Measurements from ENCODE around the gene ULK3. TPM values are rescaled to one million over a fixed set of nuclear protein-coding genes. Genes with fewer than 3 reads are reported as not detected.

The ULK3 gene
- polyA plus RNA-seq, 1 experiment = 14.2 TPM

DNA sequence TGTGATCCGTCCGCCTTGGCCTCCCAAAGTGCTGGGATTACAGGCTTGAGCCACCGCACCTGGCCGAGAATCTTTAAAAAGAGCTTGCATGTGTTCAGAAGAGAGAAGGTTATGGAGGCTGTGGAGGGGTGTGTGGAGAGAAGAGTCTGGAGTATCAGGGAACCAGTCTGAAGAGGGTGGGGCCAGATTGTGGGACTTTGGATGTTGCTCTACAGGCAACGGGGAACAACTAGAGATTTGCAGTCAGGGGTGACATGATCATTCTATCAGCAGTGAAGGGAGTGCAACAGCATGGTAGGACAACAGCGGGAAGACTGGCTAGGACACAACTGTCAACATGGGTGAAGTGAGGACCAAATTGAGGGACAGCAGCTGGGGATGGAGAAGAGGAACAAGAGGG, 21.3 kb upstream of the ULK3 start:
- H3K4me3 ChIP-seq (ENCODE audit: low read depth, low read length) = no peak overlapping the region
- TF ChIP-seq, protein P1, sequence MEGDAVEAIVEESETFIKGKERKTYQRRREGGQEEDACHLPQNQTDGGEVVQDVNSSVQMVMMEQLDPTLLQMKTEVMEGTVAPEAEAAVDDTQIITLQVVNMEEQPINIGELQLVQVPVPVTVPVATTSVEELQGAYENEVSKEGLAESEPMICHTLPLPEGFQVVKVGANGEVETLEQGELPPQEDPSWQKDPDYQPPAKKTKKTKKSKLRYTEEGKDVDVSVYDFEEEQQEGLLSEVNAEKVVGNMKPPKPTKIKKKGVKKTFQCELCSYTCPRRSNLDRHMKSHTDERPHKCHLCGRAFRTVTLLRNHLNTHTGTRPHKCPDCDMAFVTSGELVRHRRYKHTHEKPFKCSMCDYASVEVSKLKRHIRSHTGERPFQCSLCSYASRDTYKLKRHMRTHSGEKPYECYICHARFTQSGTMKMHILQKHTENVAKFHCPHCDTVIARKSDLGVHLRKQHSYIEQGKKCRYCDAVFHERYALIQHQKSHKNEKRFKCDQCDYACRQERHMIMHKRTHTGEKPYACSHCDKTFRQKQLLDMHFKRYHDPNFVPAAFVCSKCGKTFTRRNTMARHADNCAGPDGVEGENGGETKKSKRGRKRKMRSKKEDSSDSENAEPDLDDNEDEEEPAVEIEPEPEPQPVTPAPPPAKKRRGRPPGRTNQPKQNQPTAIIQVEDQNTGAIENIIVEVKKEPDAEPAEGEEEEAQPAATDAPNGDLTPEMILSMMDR (IDR thresholded peaks at IDR 0.05; ENCODE audit: low read depth, low read length) = no peak
- H3K27ac ChIP-seq (ENCODE audit: low read depth, low read length) = no peak overlapping the region
- DNase-seq (ENCODE audit: low read depth, low spot score) = no peak
- H3K9me3 ChIP-seq (ENCODE audit: control insufficient read depth, insufficient read depth, low read length) = no peaks in the 10 kb centered on the region
- POLR2A ChIA-PET = no interaction called here
- no peaks in the 10 kb centered on the region for H3K27me3 ChIP-seq (ENCODE audit: control insufficient read depth, insufficient read depth, low read length)
- CTCF ChIA-PET = no interaction called here

DNA sequence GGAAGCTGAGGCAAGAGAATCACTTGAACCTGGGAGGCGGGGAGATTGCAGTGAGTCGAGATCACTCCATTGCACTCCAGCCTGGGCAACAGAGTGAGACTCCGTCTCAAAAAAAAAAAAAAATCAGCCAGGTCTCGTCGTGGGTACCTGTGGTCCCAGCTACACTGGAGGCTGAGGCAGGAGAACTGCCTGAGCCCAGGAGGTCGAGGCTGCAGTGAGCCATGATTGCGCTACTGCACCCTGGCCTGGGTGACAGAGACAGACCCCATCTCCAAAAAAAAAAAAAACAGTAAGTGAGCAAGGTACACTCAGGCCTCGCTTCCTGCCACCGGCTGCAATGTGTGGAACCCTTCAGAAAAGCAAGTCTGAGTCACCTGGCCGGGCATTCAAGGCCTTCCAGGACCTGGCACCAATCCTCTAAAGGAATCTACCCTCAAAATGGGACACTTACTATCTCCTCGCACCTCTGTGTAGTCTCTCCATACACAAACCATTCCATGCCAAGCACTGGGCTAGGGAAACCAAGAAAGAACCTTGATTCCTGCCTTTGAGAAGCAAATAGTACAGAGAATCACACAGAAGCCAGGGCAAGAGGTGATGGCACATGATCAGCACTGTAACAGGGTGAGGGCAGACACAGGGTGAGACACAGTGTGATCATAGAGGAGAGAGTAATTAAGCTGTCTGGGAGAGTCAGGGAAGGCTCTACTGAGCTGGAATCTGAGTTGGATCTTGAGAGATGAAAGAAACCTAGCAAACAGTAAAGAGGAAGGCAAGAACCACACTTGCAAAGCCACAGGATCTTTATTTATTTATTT, 20.5 kb upstream of the ULK3 start:
- ChIA-PET POLR2A (no interaction called here), CTCF (interaction anchor here (1.4 kb wide), 1 partner anchor 38 kb away, joined by 4 read pairs; no protein-coding TSS in a partner anchor)
- Histone ChIP-seq H3K27me3 (ENCODE audit: control insufficient read depth, insufficient read depth, low read length) (no peaks in the 10 kb centered on the region), H3K27ac (ENCODE audit: low read depth, low read length) (no peak overlapping the region), H3K4me3 (ENCODE audit: low read depth, low read length) (no peak overlapping the region), H3K9me3 (ENCODE audit: control insufficient read depth, insufficient read depth, low read length) (no peaks in the 10 kb centered on the region)
- no peak for DNase-seq (ENCODE audit: low read depth, low spot score)
- TF ChIP-seq, protein P1 (IDR thresholded peaks at IDR 0.05; ENCODE audit: low read depth, low read length) = no peak

DNA sequence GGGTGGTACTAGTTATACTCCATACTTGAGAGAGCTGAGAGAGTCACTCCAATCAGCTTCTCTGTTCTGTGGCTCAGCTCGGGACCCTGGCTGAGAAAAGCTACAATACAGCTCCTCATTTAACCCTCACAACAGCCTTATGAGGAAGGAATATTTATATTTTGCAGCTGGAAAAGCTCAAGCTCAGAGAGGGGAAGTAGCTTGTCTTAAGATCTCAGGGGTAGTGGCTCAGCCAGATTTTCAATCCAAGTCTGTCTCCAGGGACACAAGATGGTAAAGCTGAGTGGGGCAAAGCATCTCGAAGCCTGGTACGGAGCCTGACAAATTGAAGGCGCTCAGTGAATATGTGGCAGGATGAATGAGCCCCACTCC, 15.4 kb upstream of the ULK3 start:
- DNase-seq (ENCODE audit: low read depth, low spot score) = no peak
- no peak overlapping the region for H3K27ac ChIP-seq (ENCODE audit: low read depth, low read length)
- no peaks in the 10 kb centered on the region for H3K9me3 ChIP-seq (ENCODE audit: control insufficient read depth, insufficient read depth, low read length)
- TF ChIP-seq, protein P1 (IDR thresholded peaks at IDR 0.05; ENCODE audit: low read depth, low read length) = no peak
- POLR2A ChIA-PET = interaction anchor here (0.7 kb wide), 1 partner anchor 71 kb away, joined by 7 read pairs; no protein-coding TSS in a partner anchor
- H3K27me3 ChIP-seq (ENCODE audit: control insufficient read depth, insufficient read depth, low read length) = no peaks in the 10 kb centered on the region
- no peak overlapping the region for H3K4me3 ChIP-seq (ENCODE audit: low read depth, low read length)
- CTCF ChIA-PET = interaction anchor here (1.7 kb wide), 1 partner anchor 43 kb away, joined by 7 read pairs; no protein-coding TSS in a partner anchor

DNA sequence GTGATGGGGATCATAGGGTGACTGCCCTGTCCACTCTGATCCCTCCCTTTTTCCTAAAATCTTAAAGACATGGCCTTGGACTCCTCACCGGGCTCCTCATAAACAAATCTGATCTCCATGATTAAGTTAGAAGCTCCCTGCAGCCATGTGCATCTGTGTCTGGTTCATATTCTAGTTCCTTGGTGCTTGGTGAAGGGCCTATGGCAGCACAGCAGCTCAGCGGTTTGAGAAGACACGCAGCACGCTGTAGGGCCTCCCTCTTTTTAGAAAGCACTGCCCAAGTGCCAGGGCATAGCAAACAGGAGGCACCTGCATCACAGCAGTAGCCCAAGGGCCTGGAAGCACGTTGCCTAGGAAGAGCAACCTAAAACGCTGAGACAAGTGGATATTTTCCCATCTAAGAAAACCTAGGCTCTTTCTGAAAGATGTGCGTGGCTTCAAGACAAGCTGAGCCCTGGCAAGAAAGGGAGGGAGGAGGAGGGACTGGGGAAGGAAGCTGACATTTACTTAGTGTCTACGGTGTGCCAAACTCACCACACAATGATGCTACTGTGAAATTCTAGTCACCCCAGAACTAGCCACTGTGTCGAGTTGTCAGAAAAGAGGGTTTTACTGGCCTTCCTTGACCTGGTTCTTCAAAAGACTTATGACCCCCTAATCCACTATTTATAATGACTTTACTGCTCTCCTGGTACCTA, 14.9 kb upstream of the ULK3 start:
- H3K4me3 ChIP-seq (ENCODE audit: low read depth, low read length) = no peak overlapping the region
- H3K27me3 ChIP-seq (ENCODE audit: control insufficient read depth, insufficient read depth, low read length) = no peaks in the 10 kb centered on the region
- ChIA-PET POLR2A (interaction anchor here (0.7 kb wide), 1 partner anchor 71 kb away, joined by 7 read pairs; no protein-coding TSS in a partner anchor), CTCF (interaction anchor here (1.7 kb wide), 1 partner anchor 44 kb away, joined by 7 read pairs; no protein-coding TSS in a partner anchor)
- no peaks in the 10 kb centered on the region for H3K9me3 ChIP-seq (ENCODE audit: control insufficient read depth, insufficient read depth, low read length)
- H3K27ac ChIP-seq (ENCODE audit: low read depth, low read length) = no peak overlapping the region
- DNase-seq (ENCODE audit: low read depth, low spot score) = no peak
- TF ChIP-seq, protein P1 (IDR thresholded peaks at IDR 0.05; ENCODE audit: low read depth, low read length) = no peak

Data from AG04450 (cell line).